ENCODE data around the gene PABPN1L. TPM values are rescaled to one million over a fixed set of nuclear protein-coding genes. Genes with fewer than 3 reads are reported as not detected.

Gene PABPN1L
- total RNA-seq = not detected in 2 replicates
- polyA plus RNA-seq = not detected in 2 replicates
- polyA plus RNA-seq (2011; cell fraction: cytosol; rRNA removed) = not detected in 2 replicates
- not detected in 2 replicates for polyA plus RNA-seq (2011; cell fraction: nucleus; rRNA removed)
- polyA plus RNA-seq (2012) = not detected in 2 replicates
- polyA minus RNA-seq = not detected in 2 replicates
- polyA minus RNA-seq (2011; cell fraction: cytosol; rRNA and poly(A)+ RNA removed) = not detected
- polyA minus RNA-seq (2011; cell fraction: nucleus; rRNA and poly(A)+ RNA removed) = not detected in 2 replicates
- not detected for Bru-seq, nascent RNA
- not detected for BruChase-seq, experiment 1, labeled RNA remaining after a 6-hour chase
- BruChase-seq, experiment 2, labeled RNA remaining after a 2-hour chase = not detected
- long read RNA-seq = 0 reads

GRCh38 chr16:88866151-88866920, at the start of gene PABPN1L:
Gene PABPN1L (minus strand): TSS chr16:88866660. CDS start chr16:88866606, 54 bp downstream.
- Histone ChIP-seq H3K4me3 (replicated peaks in 1 of 3; ENCODE audit: insufficient read depth in 1 of 3, low read depth in 1 of 3, low read length in 3 of 3) (no peak within 1 kb of the TSS), H3K27me3 (ENCODE audit: control insufficient read depth in 2 of 2, insufficient read depth in 2 of 2, low read length in 2 of 2) (no peaks in the 10 kb centered on the region), H3K4me1 (ENCODE audit: control insufficient read depth, extremely low read depth, insufficient read depth, low read length) (no peaks in the 10 kb centered on the region), H3K27ac (ENCODE audit: insufficient read depth, low read depth, low read length) (no peak within 1 kb of the TSS), H3K79me2 (ENCODE audit: control insufficient read depth, insufficient read depth, low read length) (no peaks in the 10 kb centered on the region), H4K20me1 (replicated peaks; ENCODE audit: control insufficient read depth, extremely low read depth, insufficient read depth, low read length) (no peaks in the 10 kb centered on the region), H3K9ac (replicated peaks; ENCODE audit: extremely low read depth, insufficient read depth, low read length) (no peak within 1 kb of the TSS), H3K9me1 (replicated peaks; ENCODE audit: control insufficient read depth, extremely low read depth, insufficient read depth, low read length) (no peaks in the 10 kb centered on the region), H3K4me2 (ENCODE audit: insufficient read depth, low read length) (no peak within 1 kb of the TSS), H3K9me3 (replicated peaks; ENCODE audit: control insufficient read depth, insufficient read depth, low read length) (no peaks in the 10 kb centered on the region), H3K36me3 (ENCODE audit: control insufficient read depth in 2 of 2, extremely low read depth in 1 of 2, insufficient read depth in 2 of 2, low read length in 2 of 2) (peaks cover 0 to 8% of the 10 kb centered on the region in 2 experiments), H2AFZ (ENCODE audit: low read depth, low read length) (no peak within 1 kb of the TSS)
- no peak for DNase-seq (ENCODE audit: low read depth, low spot score)
- FAIRE-seq = no peak
- TF ChIP-seq EZH2 (IDR thresholded peaks at IDR 0.05; ENCODE audit: borderline replicate concordance, low read depth, low read length, severe bottlenecking) (no peak), CTCF (IDR thresholded peaks at IDR 0.05; ENCODE audit: extremely low read depth in 1 of 2, insufficient read depth in 1 of 2, low read depth in 1 of 2, low read length in 2 of 2) (no peak), GATA2 (IDR thresholded peaks at IDR 0.05; ENCODE audit: insufficient read depth, insufficient read length, low read depth, low read length) (no peak), JUN (IDR thresholded peaks at IDR 0.05; ENCODE audit: borderline replicate concordance, insufficient read depth, insufficient read length, low read depth) (no peak), FOS (IDR thresholded peaks at IDR 0.05; ENCODE audit: borderline replicate concordance, insufficient read depth, low read length) (no peak), MYC (IDR thresholded peaks at IDR 0.05; ENCODE audit: low read depth, low read length) (no peak)
- BruUV-seq (replicated peaks) = no TSS peak
- POLR2A ChIA-PET = no interaction called here
- intact Hi-C loops (cut with micrococcal nuclease) = no loop called here
- CTCF ChIA-PET = interaction anchor here (1.0 kb wide), 1 partner anchor 9 kb away, joined by 3 read pairs; no protein-coding TSS in a partner anchor
- dilution Hi-C loops (cut with MboI; ENCODE audit: extremely low pct_ligation_motif_present, low sequenced_read_pairs) = no loop called here

All from endothelial cell of umbilical vein (primary cell).